Smooth muscle cell (in vitro differentiated cells): ENCODE measurements around the gene HOTAIR. TPM values are rescaled to one million over a fixed set of nuclear protein-coding genes. Genes with fewer than 3 reads are reported as not detected.

Experiments
- DNase-seq: peaks from one replicate; lab custom pipeline; 2025; ENCODE audit not compliant: unreplicated experiment; lab: John Stamatoyannopoulos, UW
- H2AFZ ChIP-seq: fragments of 200-600 bp; sonication (generic); 2 replicates; pipeline ENCODE4 v1.6.0; 2016; ENCODE audit warnings: antibody characterized with exemption, low read depth, mild to moderate bottlenecking
- H3F3A ChIP-seq: fragments of 200-600 bp; sonication (generic); 2 replicates; pipeline ENCODE4 v1.6.0; 2017; ENCODE audit warnings: antibody characterized with exemption, low read depth
- H3K27ac ChIP-seq: fragments of 200-600 bp; sonication (generic); 2 replicates; pipeline ENCODE4 v1.5.1; 2016; ENCODE audit warnings: low read depth, mild to moderate bottlenecking
- H3K27me3 ChIP-seq: fragments of 200-600 bp; sonication (generic); 2 replicates; pipeline ENCODE4 v1.6.1; 2016; ENCODE audit warnings: low read depth, mild to moderate bottlenecking
- H3K36me3 ChIP-seq: fragments of 200-600 bp; sonication (generic); 2 replicates; pipeline ENCODE4 v1.5.1; 2016; ENCODE audit warnings: low read depth
- H3K4me1 ChIP-seq: fragments of 200-600 bp; sonication (generic); 2 replicates; pipeline ENCODE4 v1.5.1; 2016; ENCODE audit warnings: low read depth
- H3K4me2 ChIP-seq: fragments of 200-600 bp; sonication (generic); 2 replicates; pipeline ENCODE4 v1.6.0; 2016; ENCODE audit warnings: mild to moderate bottlenecking
- H3K4me3 ChIP-seq: fragments of 200-600 bp; sonication (generic); 2 replicates; pipeline ENCODE4 v1.5.1; 2016; ENCODE audit warnings: mild to moderate bottlenecking
- H3K79me2 ChIP-seq: fragments of 200-600 bp; sonication (generic); 2 replicates; pipeline ENCODE4 v1.6.0; 2016; ENCODE audit warnings: low read depth, mild to moderate bottlenecking
- H3K9ac ChIP-seq: fragments of 200-600 bp; sonication (generic); 2 replicates; pipeline ENCODE4 v1.6.0; 2016; ENCODE audit warnings: low read depth
- H3K9me3 ChIP-seq: fragments of 200-600 bp; sonication (generic); replicated peaks from 2 replicates; pipeline ENCODE4 v1.5.1; 2016; ENCODE audit warnings: low read depth
- H4K20me1 ChIP-seq: fragments of 200-600 bp; sonication (generic); 2 replicates; pipeline ENCODE4 v1.6.0; 2016; ENCODE audit warnings: low read depth
- WGBS: methylation state at CpG from one replicate; pipeline ENCODE4 v1.1.7; 2016; ENCODE audit warnings: low lambda C conversion rate; 5-methylcytosine and 5-hydroxymethylcytosine counted together
- polyA plus RNA-seq: library from polyadenylated mRNA; unstranded; fragments of >200 nt; fragmentation: Nextera tagmentation; extraction: Ambion mirVana; gene quantifications from 2 replicates; pipeline ENCODE4 v1.2.1, GENCODE V29; 2016
- total RNA-seq: library from RNA; depleted of rRNA; stranded (reverse); fragments of >200 nt; gene quantifications from 2 replicates; pipeline ENCODE4 v1.2.3, GENCODE V29; 2014
- TF ChIP-seq, protein P1 (sequence below): fragments of 200-600 bp; sonication (generic); IDR thresholded peaks from 2 replicates; pipeline ENCODE4 v1.5.1; 2017; ENCODE audit warnings: borderline replicate concordance, mild to moderate bottlenecking, antibody characterized with exemption; ENCODE audit not compliant: insufficient read depth, poor library complexity, severe bottlenecking

The HOTAIR gene
- total and polyA plus RNA-seq, 2 experiments from 2014 or later: 0.43 TPM; not detected in 1

DNA sequence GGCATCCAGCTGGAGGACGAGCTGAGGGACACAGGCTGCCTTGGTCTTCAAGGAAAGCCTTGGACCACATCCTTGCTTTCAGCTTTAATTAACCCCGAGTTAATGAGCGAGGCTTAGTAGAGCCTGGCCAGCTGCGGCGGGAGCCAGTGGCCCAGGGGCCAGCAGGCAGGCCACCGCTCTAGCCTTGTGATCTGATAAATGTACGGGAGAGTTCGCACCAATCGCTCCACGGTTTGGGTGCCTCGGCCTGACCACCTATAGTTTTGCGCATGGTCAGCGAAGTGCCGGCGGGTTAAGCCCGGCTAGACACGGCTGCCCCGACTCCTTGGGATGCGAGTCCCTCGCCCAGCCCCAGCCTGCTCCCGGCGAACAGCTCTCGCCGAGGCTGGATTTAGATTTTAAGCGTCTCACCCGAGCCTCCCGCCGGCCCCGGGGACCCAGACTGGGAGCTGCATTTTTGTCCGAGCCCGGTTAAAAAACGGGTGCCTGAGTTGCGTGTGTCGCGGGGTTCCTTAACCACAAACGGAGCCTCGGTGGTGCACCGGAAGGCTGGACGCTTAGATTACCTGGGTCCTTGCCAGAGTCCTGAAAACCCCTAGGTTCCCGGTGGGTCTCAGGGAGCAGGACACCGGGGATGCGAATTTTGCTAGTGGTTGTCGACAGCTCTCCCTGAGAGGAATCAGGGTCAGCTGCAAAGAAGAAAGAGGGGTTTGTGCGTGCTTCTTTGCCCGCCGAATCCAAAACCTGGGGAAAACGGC is 23.0 kb downstream of the HOTAIR start:
- no peak for DNase-seq
- no peaks in the 10 kb centered on the region for H3K36me3 ChIP-seq
- no peak overlapping the region for H3K9ac ChIP-seq
- TF ChIP-seq, protein P1, sequence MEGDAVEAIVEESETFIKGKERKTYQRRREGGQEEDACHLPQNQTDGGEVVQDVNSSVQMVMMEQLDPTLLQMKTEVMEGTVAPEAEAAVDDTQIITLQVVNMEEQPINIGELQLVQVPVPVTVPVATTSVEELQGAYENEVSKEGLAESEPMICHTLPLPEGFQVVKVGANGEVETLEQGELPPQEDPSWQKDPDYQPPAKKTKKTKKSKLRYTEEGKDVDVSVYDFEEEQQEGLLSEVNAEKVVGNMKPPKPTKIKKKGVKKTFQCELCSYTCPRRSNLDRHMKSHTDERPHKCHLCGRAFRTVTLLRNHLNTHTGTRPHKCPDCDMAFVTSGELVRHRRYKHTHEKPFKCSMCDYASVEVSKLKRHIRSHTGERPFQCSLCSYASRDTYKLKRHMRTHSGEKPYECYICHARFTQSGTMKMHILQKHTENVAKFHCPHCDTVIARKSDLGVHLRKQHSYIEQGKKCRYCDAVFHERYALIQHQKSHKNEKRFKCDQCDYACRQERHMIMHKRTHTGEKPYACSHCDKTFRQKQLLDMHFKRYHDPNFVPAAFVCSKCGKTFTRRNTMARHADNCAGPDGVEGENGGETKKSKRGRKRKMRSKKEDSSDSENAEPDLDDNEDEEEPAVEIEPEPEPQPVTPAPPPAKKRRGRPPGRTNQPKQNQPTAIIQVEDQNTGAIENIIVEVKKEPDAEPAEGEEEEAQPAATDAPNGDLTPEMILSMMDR: no peak
- H3K79me2 ChIP-seq: no peaks in the 10 kb centered on the region
- peaks cover 100% of the 10 kb centered on the region for H3K27me3 ChIP-seq
- H3K4me1 ChIP-seq: no peaks in the 10 kb centered on the region
- no peaks in the 10 kb centered on the region for H4K20me1 ChIP-seq
- peaks cover 4% of the 10 kb centered on the region for H3F3A ChIP-seq
- H3K27ac ChIP-seq: no peak overlapping the region
- H3K4me3 ChIP-seq: no peak overlapping the region
- H3K4me2 ChIP-seq: no peak overlapping the region
- no peaks in the 10 kb centered on the region for H3K9me3 ChIP-seq
- 14% methylated on average over 46 of the region's 47 CpGs for WGBS
- no peak overlapping the region for H2AFZ ChIP-seq

DNA sequence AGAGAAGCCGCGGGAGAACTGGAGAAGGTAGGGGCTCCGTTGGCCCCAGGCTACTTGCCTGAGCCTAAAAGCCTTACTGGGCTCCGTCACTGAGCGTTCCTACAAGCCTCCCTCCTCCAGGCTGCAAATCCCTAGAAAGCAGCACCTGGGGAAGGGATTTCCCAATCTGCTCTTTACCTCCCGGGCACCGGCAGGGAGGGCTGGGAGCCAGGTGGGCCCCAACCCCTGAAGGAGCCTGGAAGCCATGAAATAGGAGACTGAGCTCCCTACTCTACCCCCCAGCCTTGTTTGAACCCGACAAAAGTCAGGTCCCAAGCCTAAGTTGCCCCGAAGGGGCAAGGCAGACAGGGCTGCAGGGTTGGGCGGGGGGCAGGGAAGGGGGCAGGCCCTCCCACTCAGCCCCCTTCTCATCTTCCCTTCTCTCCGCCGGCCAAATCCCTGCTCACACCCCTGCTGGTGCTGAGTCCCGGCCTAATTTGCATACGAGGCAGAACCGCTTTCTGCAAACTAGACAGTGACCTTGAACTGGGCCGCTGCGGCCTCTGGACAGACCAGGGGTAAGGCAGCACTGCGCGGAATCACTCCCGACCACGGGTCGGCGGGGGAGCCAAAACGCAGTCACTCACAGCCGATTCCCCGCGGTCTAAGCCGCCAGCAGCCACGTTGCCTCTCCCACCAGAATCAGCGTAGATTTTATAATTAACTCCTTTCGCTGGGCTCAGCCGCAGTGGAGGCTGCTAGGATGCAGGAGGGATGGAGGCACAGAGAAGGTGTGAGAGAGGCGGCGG is 23.8 kb downstream of the HOTAIR start:
- WGBS: 12% methylated on average over 31 of the region's 34 CpGs
- H3K27me3 ChIP-seq: peaks cover 100% of the 10 kb centered on the region

DNA sequence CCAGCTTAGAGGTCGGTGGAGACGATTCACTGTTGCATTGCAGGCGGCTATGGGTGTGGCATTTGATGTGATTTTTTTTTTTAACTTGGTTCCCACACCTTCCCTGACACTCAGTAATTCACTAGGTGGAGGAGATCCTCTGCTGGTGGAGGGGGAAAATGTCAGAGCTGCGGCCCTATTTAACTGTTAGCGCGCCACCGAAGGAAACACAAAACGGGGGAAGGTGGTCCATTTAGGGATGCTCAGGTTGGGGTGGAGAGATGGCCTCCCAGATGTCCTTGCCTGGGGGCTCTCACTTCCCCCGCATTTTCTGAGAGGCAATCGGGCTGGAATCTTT is 24.3 kb downstream of the HOTAIR start:
- Histone ChIP-seq H3K9ac (no peak overlapping the region), H3F3A (peaks cover 4% of the 10 kb centered on the region), H4K20me1 (no peaks in the 10 kb centered on the region), H3K4me2 (no peak overlapping the region), H2AFZ (no peak overlapping the region), H3K9me3 (no peaks in the 10 kb centered on the region), H3K4me1 (no peaks in the 10 kb centered on the region), H3K36me3 (no peaks in the 10 kb centered on the region), H3K79me2 (no peaks in the 10 kb centered on the region), H3K27me3 (peaks cover 100% of the 10 kb centered on the region), H3K4me3 (no peak overlapping the region), H3K27ac (no peak overlapping the region)
- 15% methylated on average over 10 of the region's 10 CpGs for WGBS
- DNase-seq: no peak
- TF ChIP-seq, protein P1: no peak

More for the DNA sequence above, 23.8 kb downstream of the HOTAIR start:
- Histone ChIP-seq H3K79me2 (no peaks in the 10 kb centered on the region), H3K4me3 (no peak overlapping the region), H3F3A (peaks cover 4% of the 10 kb centered on the region), H3K36me3 (no peaks in the 10 kb centered on the region), H2AFZ (no peak overlapping the region), H3K27ac (no peak overlapping the region), H3K9ac (no peak overlapping the region), H3K4me2 (no peak overlapping the region), H4K20me1 (no peaks in the 10 kb centered on the region), H3K9me3 (no peaks in the 10 kb centered on the region), H3K4me1 (no peaks in the 10 kb centered on the region)
- TF ChIP-seq, protein P1: no peak
- no peak for DNase-seq
